NCI-H510A (cell line): Measurements from ENCODE around the gene CTIF.

Source experiments
- DNase-seq: peaks from one replicate; lab custom pipeline; 2025; lab: John Stamatoyannopoulos, UW

CTIF gene

DNA sequence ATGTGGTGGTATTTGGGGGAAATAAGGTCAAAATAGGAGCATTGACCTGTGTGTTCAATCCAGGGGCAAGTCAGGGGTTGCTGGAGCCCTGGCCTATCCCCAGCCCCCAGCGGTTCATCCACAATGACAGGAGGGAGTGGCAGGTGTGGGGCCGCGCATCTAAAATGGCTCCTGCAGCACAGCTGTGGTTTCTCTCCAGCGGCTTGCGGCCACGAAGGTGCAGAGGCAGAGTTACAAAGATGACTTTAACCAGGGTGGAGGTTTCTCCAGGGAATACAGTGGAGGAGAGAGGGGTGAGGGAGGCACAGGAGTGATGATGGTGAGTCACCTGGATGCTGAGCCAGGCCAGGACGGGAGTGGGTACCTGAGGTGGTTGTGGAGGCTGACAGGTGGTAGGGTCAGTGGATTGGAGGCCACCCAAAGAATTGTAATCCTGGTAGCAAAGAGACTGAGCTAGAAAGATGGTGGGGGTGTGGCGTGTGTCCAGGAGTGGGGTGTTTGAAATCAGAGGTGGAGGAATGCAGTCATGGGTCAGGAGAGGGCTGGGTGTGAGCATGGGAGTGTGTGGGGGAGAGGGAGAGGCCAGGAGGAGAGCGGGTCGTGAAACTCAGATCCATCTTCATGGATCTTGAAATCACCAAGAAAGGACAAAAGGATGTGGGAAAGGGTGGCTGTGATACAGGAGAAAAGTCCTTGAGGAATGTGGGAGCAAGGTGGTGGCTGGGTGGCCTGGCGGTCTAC is 83.2 kb downstream of the CTIF start:
- no peak for DNase-seq

GRCh38 chr18:48622911-48623431 is 84.1 kb downstream of the CTIF start:
- DNase-seq: no peak

- no peak for DNase-seq
These were observed 84.8 kb downstream of the CTIF start for GRCh38 chr18:48623468-48624235.

- no peak for DNase-seq
These were observed 86.0 kb downstream of the CTIF start for GRCh38 chr18:48624856-48625255.

DNA sequence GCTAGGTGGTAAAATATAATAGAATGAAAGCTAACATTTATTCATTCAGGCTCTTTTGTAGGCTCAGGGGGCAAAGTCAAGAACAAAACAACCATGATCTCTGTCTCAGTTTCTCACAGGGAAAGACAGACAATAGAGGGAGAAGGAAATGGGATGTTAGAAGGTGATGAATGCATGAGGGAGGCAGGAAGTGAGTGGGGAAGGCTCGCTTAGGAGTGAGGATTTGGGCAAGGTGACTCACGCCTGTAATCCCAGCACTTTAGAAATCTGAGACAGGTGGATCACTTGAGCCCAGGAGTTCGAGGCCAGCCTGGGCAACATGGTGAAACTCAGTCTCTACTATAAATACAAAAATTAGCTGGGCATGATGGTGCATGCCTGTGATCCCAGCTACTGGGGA is 88.4 kb downstream of the CTIF start:
- no peak for DNase-seq

GRCh38 chr18:48629730-48630324 is 91.0 kb downstream of the CTIF start:
- DNase-seq: no peak

DNA sequence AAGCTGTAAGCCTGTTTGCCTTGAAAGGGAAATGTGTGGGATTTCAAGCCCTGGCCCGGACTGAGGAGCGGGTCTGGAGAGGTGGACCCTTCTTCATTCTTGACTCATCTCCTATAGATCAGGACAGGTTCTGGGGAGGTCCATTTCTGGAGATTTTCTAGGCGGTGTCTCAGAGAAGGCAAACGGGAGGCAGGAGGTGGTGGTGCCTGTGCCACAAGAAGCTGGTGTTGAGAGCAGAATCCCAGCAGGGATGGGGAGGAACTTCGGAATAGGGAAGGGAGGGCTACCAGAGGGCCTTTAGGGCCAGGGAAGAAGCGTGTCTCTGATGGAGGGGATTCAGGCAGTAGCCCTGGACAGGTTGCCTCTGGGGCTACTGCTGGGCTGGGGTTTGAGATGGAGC is 93.0 kb downstream of the CTIF start:
- DNase-seq: no peak

- no peak for DNase-seq
These were observed 93.9 kb downstream of the CTIF start for GRCh38 chr18:48632676-48633257.

DNA sequence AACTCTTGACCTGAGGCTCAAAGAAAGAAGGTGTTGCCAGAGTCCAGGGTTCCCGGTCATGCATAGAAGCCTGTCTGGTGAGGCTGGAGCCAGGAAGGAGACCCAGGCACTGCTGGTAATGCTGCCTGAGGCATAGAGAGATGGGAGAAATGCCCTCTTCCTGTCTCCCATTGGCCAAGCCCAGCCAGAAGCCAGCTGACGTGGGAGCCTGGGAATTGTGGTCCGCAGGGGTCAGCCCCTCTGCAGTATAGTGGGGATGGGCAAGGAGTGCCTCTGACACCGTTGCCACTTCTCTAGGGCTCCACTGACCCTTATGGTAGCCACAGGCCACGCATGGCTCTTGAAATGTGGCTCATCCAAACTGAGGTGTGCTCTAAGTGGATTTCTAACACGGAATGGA is 95.7 kb downstream of the CTIF start:
- DNase-seq: no peak

- no peak for DNase-seq
These were observed 96.1 kb downstream of the CTIF start for GRCh38 chr18:48634975-48635374.

DNA sequence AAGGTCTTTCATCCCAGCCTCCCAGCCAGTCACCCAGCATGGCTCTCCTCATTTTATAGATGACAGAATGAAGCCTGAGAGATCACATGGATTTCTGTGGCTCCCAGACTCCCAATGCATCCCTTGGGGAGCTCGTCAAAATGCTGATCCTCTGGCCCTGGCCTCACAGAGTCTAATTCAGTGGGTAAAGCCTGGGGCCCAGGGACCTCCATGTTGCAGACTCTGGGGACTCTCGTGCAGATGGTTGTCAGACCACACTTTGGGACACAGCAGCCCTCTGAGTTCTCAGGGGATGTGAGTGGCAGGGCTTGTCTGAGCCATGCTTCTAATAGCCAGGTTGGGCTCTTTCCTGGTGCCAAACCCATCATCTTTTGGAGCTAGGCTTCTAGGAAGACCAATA is 97.0 kb downstream of the CTIF start:
- DNase-seq: no peak

DNA sequence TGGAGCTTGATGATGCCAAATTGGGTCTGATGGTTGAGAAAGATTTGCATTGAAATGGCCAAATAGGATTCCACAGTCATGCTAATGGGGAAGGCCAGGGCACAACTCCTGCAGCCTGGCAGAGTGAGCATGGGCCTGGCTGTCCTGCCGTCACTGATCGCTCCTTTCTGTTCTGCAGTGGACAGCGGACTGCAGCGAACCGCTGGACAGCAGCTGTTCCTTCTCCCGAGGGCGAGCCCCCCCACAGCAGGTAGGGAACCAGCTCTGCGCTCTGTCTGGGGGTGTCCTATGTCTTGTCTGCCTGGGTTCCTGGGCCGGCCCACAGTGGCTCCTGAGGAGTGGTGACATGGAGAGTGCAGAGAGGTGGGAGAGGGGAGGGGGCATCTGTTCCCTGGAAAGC is 97.6 kb downstream of the CTIF start:
- DNase-seq: no peak

DNA sequence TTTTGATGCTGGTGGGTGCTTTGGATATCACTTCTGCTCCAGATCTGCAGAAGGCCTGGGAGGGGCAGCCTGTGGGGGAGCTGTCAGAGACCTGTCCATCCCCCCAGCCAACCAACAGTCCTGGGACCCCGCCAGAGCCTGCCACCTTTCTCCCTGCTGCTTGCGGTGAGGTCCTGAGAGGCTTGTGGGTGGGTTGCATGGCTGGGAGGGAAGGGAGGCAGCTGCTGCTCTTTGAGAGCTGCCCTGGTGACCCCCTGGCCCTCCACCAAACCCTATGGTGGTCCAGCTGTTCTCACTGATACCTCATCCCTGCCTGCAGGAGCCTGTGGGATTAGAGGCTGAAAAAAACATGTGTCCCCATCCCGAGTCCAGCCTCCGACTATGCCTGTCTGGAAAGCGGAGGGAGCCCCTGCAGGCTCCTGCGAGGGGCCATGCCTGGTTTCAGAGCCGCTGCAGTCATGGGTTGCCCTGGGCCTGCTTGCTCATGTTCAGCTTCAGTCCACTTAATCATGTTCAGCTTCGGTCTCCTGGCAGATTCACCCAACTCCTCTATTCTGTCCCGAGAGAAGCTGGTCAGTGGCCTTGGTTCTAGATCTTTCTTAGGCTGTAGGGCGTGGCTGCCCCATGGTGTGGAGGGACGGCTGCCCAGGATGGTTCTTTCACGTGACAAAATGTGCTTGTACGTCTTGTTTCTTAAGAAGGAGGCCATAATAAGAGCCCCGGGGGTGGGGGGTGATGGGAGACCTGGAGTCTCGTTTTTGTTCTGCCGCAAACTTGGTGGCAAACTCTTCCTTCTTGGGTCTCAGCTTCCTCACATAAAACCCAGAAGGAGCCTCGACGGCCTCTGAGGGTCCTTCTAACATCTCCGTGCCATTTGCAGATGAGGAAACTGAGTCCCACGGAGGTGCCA is 98.5 kb downstream of the CTIF start:
- DNase-seq: no peak

DNA sequence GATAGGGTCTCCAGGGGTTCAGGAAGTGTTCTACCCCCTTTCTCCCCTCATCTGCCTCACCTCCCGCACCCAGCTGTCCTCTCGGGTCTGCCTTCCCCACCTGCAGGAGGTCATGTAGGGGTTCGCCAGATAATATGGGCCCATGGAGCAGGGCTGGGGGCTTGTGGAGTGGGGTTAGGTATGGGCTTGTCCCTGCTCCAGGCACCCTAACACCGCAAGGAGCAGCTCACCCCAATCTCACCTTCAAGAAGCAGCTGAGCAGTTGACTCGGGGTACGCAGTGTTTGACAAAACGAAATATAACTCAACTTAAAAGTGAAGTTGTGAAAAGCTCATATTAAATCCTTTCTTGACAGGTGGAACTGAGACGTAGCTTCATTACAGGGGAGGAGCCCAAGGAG is 99.6 kb downstream of the CTIF start:
- no peak for DNase-seq

GRCh38 chr18:48638896-48639771 is 100.3 kb downstream of the CTIF start:
- no peak for DNase-seq

GRCh38 chr18:48639772-48640432 is 101.1 kb downstream of the CTIF start:
- no peak for DNase-seq

- DNase-seq: no peak
These were observed 101.9 kb downstream of the CTIF start for GRCh38 chr18:48640566-48641270.

DNA sequence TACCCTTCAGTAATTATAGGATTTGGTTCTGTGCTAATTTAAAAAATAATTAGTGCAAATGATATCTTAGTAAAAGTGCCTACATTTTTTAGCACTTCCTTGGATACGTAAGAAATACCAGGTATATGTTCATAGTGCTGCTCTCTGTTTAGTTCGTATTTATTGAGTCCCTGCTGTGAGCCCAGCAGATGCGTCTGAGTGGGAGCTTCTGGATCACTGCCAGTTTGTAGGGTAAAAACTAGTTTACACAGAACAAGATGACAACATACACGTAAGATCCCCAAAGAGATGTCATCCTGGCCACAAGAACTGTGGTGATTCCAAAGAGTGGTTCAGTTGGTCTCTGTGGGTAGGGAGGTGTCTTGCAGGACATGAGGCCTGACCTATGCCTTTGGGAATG is 103.2 kb downstream of the CTIF start:
- no peak for DNase-seq

- DNase-seq: no peak
These were observed 103.7 kb downstream of the CTIF start for GRCh38 chr18:48642503-48642902.
